Activated CD8-positive, alpha-beta T cell treated with anti-CD3 and anti-CD28 coated beads for 36 hours (primary cell): ENCODE results near the gene UQCC2. TPM values are rescaled to one million over a fixed set of nuclear protein-coding genes. Genes with fewer than 3 reads are reported as not detected.

ENCODE experiments used
- ATAC-seq: fragments of 200-7000 bp; cut with Tn5 transposase; one replicate; pipeline ENCODE4 v1.10.0; 2021; ENCODE audit warnings: mild to moderate bottlenecking, moderate library complexity
- CTCF ChIA-PET: fragments of 350-600 bp; sonication (Branson Sonifier 250); formaldehyde crosslinking; loops from one replicate; lab custom pipeline; 2021; ENCODE audit warnings: antibody characterized with exemption; lab: Charles Lee
- POLR2A ChIA-PET: fragments of 350-600 bp; sonication (Branson Sonifier 250); formaldehyde crosslinking; loops from one replicate; lab custom pipeline; 2021; ENCODE audit warnings: antibody characterized with exemption; lab: Charles Lee
- DNase-seq: peaks from one replicate; pipeline ENCODE4 v3.0.0-alpha.2; 2020
- H3K27ac Mint-ChIP-seq: one replicate; pipeline ENCODE4 v1.8.0; 2021; ENCODE audit warnings: mild to moderate bottlenecking, mixed read lengths
- H3K27me3 Mint-ChIP-seq: one replicate; pipeline ENCODE4 v1.8.0; 2021; ENCODE audit warnings: mixed read lengths
- H3K36me3 Mint-ChIP-seq: one replicate; pipeline ENCODE4 v1.8.0; 2021; ENCODE audit warnings: low read depth, mixed read lengths
- H3K4me1 Mint-ChIP-seq: one replicate; pipeline ENCODE4 v1.8.0; 2021; ENCODE audit warnings: low read depth, mixed read lengths
- H3K4me3 Mint-ChIP-seq: one replicate; pipeline ENCODE4 v1.8.0; 2021; ENCODE audit warnings: mild to moderate bottlenecking, moderate library complexity, mixed read lengths
- H3K9me3 Mint-ChIP-seq: one replicate; pipeline ENCODE4 v1.8.0; 2021; ENCODE audit warnings: mixed read lengths
- CTCF ChIP-seq: fragments of 200-600 bp; IDR thresholded peaks from one replicate; pipeline ENCODE4 v1.8.0; 2022; ENCODE audit warnings: antibody characterized with exemption, mild to moderate bottlenecking
- intact Hi-C: fragments of 100-400 bp; cut with micrococcal nuclease; formaldehyde crosslinking; loops from one replicate; pipeline ENCODE4 v1.10.0; 2022
- total RNA-seq, 2 experiments: library from RNA; stranded (reverse); gene quantifications; one replicate each; pipeline ENCODE4 v1.2.3, GENCODE V29; 2021

Gene UQCC2
- total RNA-seq, 2 experiments from 2014 or later = 127 to 128 TPM

GRCh38 chr6:33724102-33725023 is 12.9 kb upstream of the UQCC2 start:
- ATAC-seq = peak; percentile 49
- intact Hi-C loops = no loop called here
- no peak overlapping the region for H3K4me3 Mint-ChIP-seq
- no peak for TF ChIP-seq CTCF
- H3K27ac Mint-ChIP-seq = no peak overlapping the region
- peaks cover 13% of the 10 kb centered on the region for H3K4me1 Mint-ChIP-seq
- H3K27me3 Mint-ChIP-seq = peaks cover 3% of the 10 kb centered on the region
- no peaks in the 10 kb centered on the region for H3K9me3 Mint-ChIP-seq
- CTCF ChIA-PET = interaction anchor here (1.3 to 3.3 kb wide), 3 partner anchors 12 to 24 kb away, joined by 3 to 27 read pairs (median 17); partner anchors contain the start of gene UQCC2
- peak; percentile 30 for DNase-seq
- no peaks in the 10 kb centered on the region for H3K36me3 Mint-ChIP-seq
- POLR2A ChIA-PET = interaction anchor here (1.2 kb wide), 1 partner anchor 12 kb away, joined by 3 read pairs; no protein-coding TSS in a partner anchor

- ATAC-seq (no peak), DNase-seq (no peak)
- peaks cover 13% of the 10 kb centered on the region for H3K4me1 Mint-ChIP-seq
- TF ChIP-seq CTCF = no peak
- H3K4me3 Mint-ChIP-seq = no peak overlapping the region
- intact Hi-C loops = no loop called here
- ChIA-PET POLR2A (interaction anchor here (1.2 to 1.3 kb wide), 2 partner anchors 11 to 13 kb away, joined by 3 to 5 read pairs; no protein-coding TSS in a partner anchor), CTCF (interaction anchor here (1.8 to 3.3 kb wide), 3 partner anchors 11 to 20 kb away, joined by 3 to 27 read pairs (median 17); partner anchors contain the start of gene UQCC2)
- peaks cover 3% of the 10 kb centered on the region for H3K27me3 Mint-ChIP-seq
- no peaks in the 10 kb centered on the region for H3K36me3 Mint-ChIP-seq
- H3K27ac Mint-ChIP-seq = no peak overlapping the region
- no peaks in the 10 kb centered on the region for H3K9me3 Mint-ChIP-seq
Observed at GRCh38 chr6:33723371-33724085, 12.0 kb upstream of the UQCC2 start.

- CTCF ChIA-PET = interaction anchor here (0.7 to 3.3 kb wide), 4 partner anchors 10 to 49 kb away, joined by 3 to 27 read pairs (median 10); partner anchors contain the start of gene UQCC2
- DNase-seq (no peak), ATAC-seq (no peak)
Observed at GRCh38 chr6:33722103-33722623, 10.7 kb upstream of the UQCC2 start.

GRCh38 chr6:33721508-33721907 is 10.0 kb upstream of the UQCC2 start:
- intact Hi-C loops = no loop called here
- ATAC-seq (no peak), DNase-seq (no peak)
- Mint-ChIP-seq H3K27ac (no peak overlapping the region), H3K9me3 (no peaks in the 10 kb centered on the region), H3K27me3 (peaks cover 3% of the 10 kb centered on the region), H3K4me3 (no peak overlapping the region), H3K36me3 (no peaks in the 10 kb centered on the region), H3K4me1 (peaks cover 13% of the 10 kb centered on the region)
- CTCF ChIA-PET = interaction anchor here (3.3 kb wide), 2 partner anchors 9 to 22 kb away, joined by 17 to 27 read pairs; partner anchors contain the start of gene UQCC2
- POLR2A ChIA-PET = no interaction called here
- TF ChIP-seq CTCF = no peak

More at GRCh38 chr6:33722103-33722623, 10.7 kb upstream of the UQCC2 start:
- Mint-ChIP-seq H3K36me3 (no peaks in the 10 kb centered on the region), H3K27me3 (peaks cover 3% of the 10 kb centered on the region), H3K4me1 (peaks cover 13% of the 10 kb centered on the region), H3K4me3 (no peak overlapping the region), H3K27ac (no peak overlapping the region), H3K9me3 (no peaks in the 10 kb centered on the region)
- POLR2A ChIA-PET = interaction anchor here (1.3 kb wide), 1 partner anchor 11 kb away, joined by 5 read pairs; no protein-coding TSS in a partner anchor
- intact Hi-C loops = no loop called here
- no peak for TF ChIP-seq CTCF
